CD14-positive monocyte (primary cell): ENCODE results near the gene RAN. TPM values are rescaled to one million over a fixed set of nuclear protein-coding genes. Genes with fewer than 3 reads are reported as not detected.

Source experiments
- DNase-seq, 3 donors: peaks; one replicate each; pipeline ENCODE4 v3.0.0-alpha.2; 2011 to 2022
- H2AFZ ChIP-seq: 2 replicates; pipeline ENCODE4 v1.6.0; 2012; ENCODE audit warnings: mild to moderate bottlenecking, low read depth, low read length, inconsistent platforms; ENCODE audit not compliant: insufficient read depth, poor library complexity, severe bottlenecking
- H3K27ac ChIP-seq, 2 donors: 1 replicate in 1 of 2; 2 replicates in 1 of 2; pipeline ENCODE4 v1.5.1; 2012 to 2013; ENCODE audit warnings: low read length in 2 of 2, control low read depth in 1 of 2, inconsistent platforms in 1 of 2, low read depth in 1 of 2, mild to moderate bottlenecking in 1 of 2
- H3K27me3 ChIP-seq, 2 donors: one replicate each; pipeline versions ENCODE4 v1.6.0 to v1.6.1; 2011 to 2013; ENCODE audit warnings: low read length in 2 of 2; ENCODE audit not compliant: control insufficient read depth in 2 of 2, insufficient read depth in 2 of 2
- H3K36me3 ChIP-seq, 2 donors: replicated peaks in 1 of 2; 1 replicate in 1 of 2; 2 replicates in 1 of 2; pipeline versions ENCODE4 v1.5.1 to v1.6.1; 2012 to 2013; ENCODE audit warnings: low read length in 2 of 2, control low read depth in 1 of 2, inconsistent platforms in 1 of 2, mild to moderate bottlenecking in 1 of 2; ENCODE audit not compliant: insufficient read depth in 2 of 2, control insufficient read depth in 1 of 2
- H3K4me1 ChIP-seq, 2 donors: 1 replicate in 1 of 2; 2 replicates in 1 of 2; pipeline versions ENCODE4 v1.5.1 to v1.6.1; 2012 to 2013; ENCODE audit warnings: low read length in 2 of 2, control low read depth in 1 of 2, inconsistent platforms in 1 of 2, mild to moderate bottlenecking in 1 of 2, moderate library complexity in 1 of 2; ENCODE audit not compliant: insufficient read depth in 2 of 2, control insufficient read depth in 1 of 2
- H3K4me2 ChIP-seq: replicated peaks from 2 replicates; pipeline ENCODE3; 2012; ENCODE audit warnings: low read length, moderate library complexity, mild to moderate bottlenecking; ENCODE audit not compliant: poor library complexity, severe bottlenecking; ENCODE audit errors: extremely low read depth
- H3K4me3 ChIP-seq, 3 experiments: fragments of 200-600 bp in 1 of 3; sonication (generic) in 1 of 3; replicated peaks in 1 of 3; 1 replicate in 2 of 3; 2 replicates in 1 of 3; pipeline ENCODE4 v1.5.1; 2011 to 2013; ENCODE audit warnings: low read length in 3 of 3, mild to moderate bottlenecking in 3 of 3, control low read depth in 2 of 3, low read depth in 2 of 3, inconsistent platforms in 1 of 3, moderate library complexity in 1 of 3
- H3K79me2 ChIP-seq: 2 replicates; pipeline ENCODE4 v1.6.0; 2012; ENCODE audit warnings: mild to moderate bottlenecking, control low read depth, inconsistent platforms, low read length, moderate library complexity; ENCODE audit not compliant: insufficient read depth
- H3K9ac ChIP-seq: 2 replicates; pipeline ENCODE4 v1.6.0; 2017; ENCODE audit warnings: low read length, mild to moderate bottlenecking; ENCODE audit not compliant: insufficient read depth, poor library complexity, severe bottlenecking
- H3K9me3 ChIP-seq, 2 donors: replicated peaks in 1 of 2; 1 replicate in 1 of 2; 2 replicates in 1 of 2; pipeline versions ENCODE4 v1.5.1 to v1.6.1; 2012 to 2013; ENCODE audit warnings: low read length in 2 of 2, control low read depth in 1 of 2; ENCODE audit not compliant: control insufficient read depth in 1 of 2, insufficient read depth in 1 of 2
- H4K20me1 ChIP-seq: 2 replicates; pipeline ENCODE4 v1.6.0; 2012; ENCODE audit warnings: mild to moderate bottlenecking, low read length, control low read depth, moderate library complexity; ENCODE audit not compliant: insufficient read depth
- H3K27ac Mint-ChIP-seq, 7 donors: one replicate each; pipeline ENCODE4 v1.8.0; 2020; ENCODE audit warnings: mild to moderate bottlenecking in 7 of 7, mixed read lengths in 7 of 7, moderate library complexity in 6 of 7, inconsistent platforms in 2 of 7
- H3K27me3 Mint-ChIP-seq, 3 donors: one replicate each; pipeline ENCODE4 v1.8.0; 2021 to 2022; ENCODE audit warnings: low read depth in 3 of 3, mild to moderate bottlenecking in 3 of 3, mixed read lengths in 3 of 3, moderate library complexity in 3 of 3, inconsistent platforms in 1 of 3
- H3K36me3 Mint-ChIP-seq, 2 donors: one replicate each; pipeline ENCODE4 v1.8.0; 2020; ENCODE audit warnings: mixed read lengths in 2 of 2, inconsistent platforms in 1 of 2, mild to moderate bottlenecking in 1 of 2
- H3K4me1 Mint-ChIP-seq: one replicate; pipeline ENCODE4 v1.8.0; 2020; ENCODE audit warnings: mild to moderate bottlenecking, mixed read lengths
- H3K4me3 Mint-ChIP-seq, 2 donors: one replicate each; pipeline ENCODE4 v1.8.0; 2020; ENCODE audit warnings: mild to moderate bottlenecking in 2 of 2, mixed read lengths in 2 of 2, moderate library complexity in 1 of 2
- H3K9me3 Mint-ChIP-seq, 7 donors: one replicate each; pipeline ENCODE4 v1.8.0; 2020 to 2022; ENCODE audit warnings: mixed read lengths in 7 of 7, mild to moderate bottlenecking in 6 of 7, moderate library complexity in 6 of 7, inconsistent platforms in 2 of 7
- CTCF ChIP-seq: fragments of 200-600 bp; IDR thresholded peaks from one replicate; pipeline ENCODE4 v1.8.0; 2022; ENCODE audit warnings: antibody characterized with exemption, mild to moderate bottlenecking
- WGBS: methylation state at CpG from one replicate; pipeline ENCODE4 v1.1.5; 2013; ENCODE audit warnings: missing lambda C conversion rate; ENCODE audit not compliant: insufficient coverage; 5-methylcytosine and 5-hydroxymethylcytosine counted together
- intact Hi-C, 2 donors: fragments of 100-400 bp; cut with micrococcal nuclease; formaldehyde crosslinking; loops; one replicate each; pipeline versions ENCODE4 v1.15.0 to v1.15.1; 2023
- polyA minus RNA-seq: library from RNA; depleted of rRNA, polyadenylated mRNA; stranded (reverse); fragments of >200 nt; gene quantifications from 2 replicates; pipeline ENCODE4 v1.2.3, GENCODE V29; 2012
- polyA plus RNA-seq, 3 donors: library from polyadenylated mRNA; depleted of rRNA in 1 of 3; unstranded in 2 of 3; stranded (reverse) in 1 of 3; fragments of 300-500 nt in 2 of 3; fragments of >200 nt in 1 of 3; fragmentation: Illumina TruSeq in 2 of 3; gene quantifications; 1 replicate in 2 of 3; 2 replicates in 1 of 3; pipeline ENCODE4 v1.2.3, GENCODE V29; 2012 to 2021
- total RNA-seq, 12 experiments: library from RNA in 1 of 12; stranded (reverse) in 1 of 12; fragments of 120-200 nt in 1 of 12; gene quantifications; one replicate each; pipeline ENCODE4 v1.2.4 and lab custom pipeline; 2013 to 2026; ENCODE audit warnings: mixed read lengths in 6 of 12, inconsistent platforms in 1 of 12

RAN gene
- 383 TPM for total RNA-seq (2013)
- 100 to 1,000 TPM; 197 to 443 (median 366) TPM for polyA plus RNA-seq
- polyA minus RNA-seq, result 149 and 273 TPM in 2 replicates
- total RNA-seq (lab: John Stamatoyannopoulos, UW), result 75.9 to 184 (median 112) reads per million in 11 experiments

DNA sequence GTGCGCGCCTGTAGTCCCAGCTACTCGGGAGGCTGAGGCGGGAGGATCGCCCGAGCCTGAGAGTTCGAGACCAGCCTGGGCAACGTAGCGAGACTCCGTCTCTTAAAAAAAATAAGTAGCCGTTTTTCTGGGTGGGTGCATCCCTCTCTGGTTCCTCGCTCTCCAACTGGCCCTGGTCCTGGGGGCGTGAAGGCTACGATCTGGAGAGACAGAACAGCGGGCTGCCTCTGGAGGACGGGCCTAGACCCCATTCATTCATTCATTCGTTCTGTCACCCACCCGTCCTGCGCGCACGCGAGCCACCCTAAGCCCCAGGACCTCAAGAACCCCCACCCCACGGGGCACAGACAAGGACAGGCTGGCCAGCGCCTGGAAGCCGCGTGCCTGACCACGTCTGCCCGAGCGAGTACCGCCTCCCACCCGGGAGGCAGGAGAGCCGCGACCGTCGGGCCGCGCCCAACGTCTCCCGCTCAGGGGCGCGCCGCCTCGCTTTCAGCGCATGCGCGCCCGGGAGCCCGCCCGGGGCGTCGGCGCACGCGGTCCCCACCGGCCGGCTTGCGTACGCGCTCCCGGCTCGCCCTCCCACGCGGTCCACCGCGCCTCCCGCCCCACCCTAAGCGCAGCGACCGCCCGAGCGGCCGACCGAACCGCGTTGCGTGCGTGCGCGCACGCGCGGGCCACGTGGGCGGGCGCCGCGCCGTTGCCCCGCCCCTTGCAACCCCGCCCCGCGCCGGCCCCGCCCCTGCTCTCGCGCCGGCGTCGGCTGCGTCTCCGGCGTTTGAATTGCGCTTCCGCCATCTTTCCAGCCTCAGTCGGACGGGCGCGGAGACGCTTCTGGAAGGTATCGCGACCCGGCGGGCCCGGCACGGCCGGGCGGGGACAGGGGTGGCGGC lies at the start of gene RAN:
Gene RAN (plus strand): TSS at position 781 of the 893 bp plus-strand sequence. CDS start 528 bp downstream, outside the sequence.
- Mint-ChIP-seq H3K27me3 (peaks cover 0 to 4% (median 0%) of the 10 kb centered on the region in 3 donors), H3K9me3 (peaks cover 0 to 5% (median 0%) of the 10 kb centered on the region in 7 donors), H3K4me1 (peaks cover 27% of the 10 kb centered on the region), H3K4me3 (peak within 1 kb of the TSS; percentile 76 to 92), H3K27ac (peak within 1 kb of the TSS; percentile 86 to 95 (median 92)), H3K36me3 (peaks cover 32 to 36% of the 10 kb centered on the region in 2 donors)
- H3K4me1 ChIP-seq, result peaks cover 17 to 30% of the 10 kb centered on the region in 2 donors
- H3K36me3 ChIP-seq, result peaks cover 32 to 36% of the 10 kb centered on the region in 2 donors
- H3K79me2 ChIP-seq, result peaks cover 29% of the 10 kb centered on the region
- H2AFZ ChIP-seq, result peak within 1 kb of the TSS; percentile 93
- H3K9ac ChIP-seq, result peak within 1 kb of the TSS; percentile 81
- 5% methylated on average over 117 of the region's 118 CpGs for WGBS
- intact Hi-C loops, result loop anchor here (5.0 to 10.0 kb wide), 2 partner anchors 34 to 1623 kb away; partner anchors contain the start of genes FBRSL1 (in 1 of the 2) and STX2 (in 1 of the 2)
- no peaks in the 10 kb centered on the region for H3K9me3 ChIP-seq
- peak within 1 kb of the TSS; percentile 87 for H3K4me2 ChIP-seq
- H3K27ac ChIP-seq, result peak within 1 kb of the TSS; percentile 67 to 84
- no peaks in the 10 kb centered on the region for H3K27me3 ChIP-seq
- peaks cover 26% of the 10 kb centered on the region for H4K20me1 ChIP-seq
- TF ChIP-seq CTCF, result no peak
- peak within 1 kb of the TSS; percentile 63 to 97 (median 81) for H3K4me3 ChIP-seq
- peak; percentile 86 to 91 (median 87) for DNase-seq

DNA sequence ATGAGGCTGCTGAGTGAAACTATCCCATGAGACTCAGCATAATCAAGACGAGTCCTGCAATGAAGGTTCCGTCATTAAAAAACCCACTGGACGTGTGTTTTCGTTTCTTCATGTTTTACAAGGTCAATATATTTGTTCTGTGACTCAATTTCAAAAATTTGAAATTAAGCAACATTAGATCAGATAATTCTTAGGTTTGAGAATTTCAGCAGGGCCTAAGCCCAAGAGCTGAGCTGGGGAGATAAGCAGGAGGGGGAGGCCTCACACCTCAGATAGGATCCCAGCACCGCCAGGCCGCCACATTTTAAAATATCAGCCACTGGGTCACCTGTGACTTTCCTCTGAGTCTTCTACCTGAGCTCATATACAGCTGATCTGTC lies 46.1 kb upstream of the RAN start:
- no peak for TF ChIP-seq CTCF
- Histone ChIP-seq H3K4me1 (no peaks in the 10 kb centered on the region), H4K20me1 (no peaks in the 10 kb centered on the region), H3K9me3 (no peaks in the 10 kb centered on the region), H3K9ac (no peak overlapping the region), H3K27ac (no peak overlapping the region), H3K79me2 (peaks cover 11% of the 10 kb centered on the region), H3K27me3 (no peaks in the 10 kb centered on the region), H2AFZ (no peak overlapping the region), H3K4me2 (no peak overlapping the region), H3K4me3 (no peak overlapping the region), H3K36me3 (peaks cover 5 to 30% of the 10 kb centered on the region in 2 donors)
- Mint-ChIP-seq H3K27ac (no peak overlapping the region), H3K4me1 (peaks cover 16% of the 10 kb centered on the region), H3K9me3 (peaks cover 0 to 4% (median 0%) of the 10 kb centered on the region in 7 donors), H3K4me3 (no peak overlapping the region), H3K36me3 (peaks cover 29 to 31% of the 10 kb centered on the region in 2 donors), H3K27me3 (peaks cover 0 to 1% (median 1%) of the 10 kb centered on the region in 3 donors)
- WGBS, result 100% methylated on average over 2 of the region's 6 CpGs
- intact Hi-C loops, result no loop called here
- DNase-seq, result no peak
